SIG-M5 treated with dmso at 0.1 percent for 504 hours (cell line): ENCODE data around the gene CCDC116.
"Not testable (repeated sequence)": the region's sequence is repeated elsewhere in the genome, so short reads cannot be mapped to it uniquely, and the experiment has no call there.

Experiments used
- DNase-seq: peaks from one replicate; lab custom pipeline; 2025; ENCODE audit not compliant: unreplicated experiment; lab: John Stamatoyannopoulos, UW

The CCDC116 gene

GRCh38 chr22:21632237-21632895, at the start of gene CCDC116:
Gene CCDC116 (plus strand): TSS chr22:21632760. CDS start chr22:21633182, 422 bp downstream.
- DNase-seq: peak; percentile 42

- no peak for DNase-seq
These were observed 49.5 kb upstream of the CCDC116 start for GRCh38 chr22:21582801-21583740.

GRCh38 chr22:21585389-21585788, 47.2 kb upstream of the CCDC116 start:
- no peak for DNase-seq

- peak; percentile 47 for DNase-seq
These were observed 44.6 kb upstream of the CCDC116 start for GRCh38 chr22:21587803-21588611.

DNA sequence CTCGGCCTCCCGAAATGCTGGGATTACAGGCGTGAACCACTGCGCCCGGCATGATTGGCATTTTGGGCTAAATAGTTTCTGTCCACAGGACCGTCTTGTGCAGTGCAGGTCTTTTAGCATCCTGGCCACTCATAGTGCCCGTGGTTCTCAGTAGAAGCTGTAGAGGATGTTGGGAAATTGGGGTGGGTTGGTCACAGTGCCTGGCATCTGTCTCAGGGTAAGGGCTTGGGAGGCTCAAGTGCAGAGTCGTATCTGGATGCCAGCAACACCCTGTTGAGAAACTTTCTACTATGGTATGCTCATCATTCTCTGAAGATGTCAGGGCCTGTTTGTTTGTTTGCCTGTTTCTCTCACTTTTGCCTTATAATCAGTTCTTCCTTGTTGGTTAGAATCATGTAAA, 43.2 kb upstream of the CCDC116 start:
- DNase-seq: no peak

DNA sequence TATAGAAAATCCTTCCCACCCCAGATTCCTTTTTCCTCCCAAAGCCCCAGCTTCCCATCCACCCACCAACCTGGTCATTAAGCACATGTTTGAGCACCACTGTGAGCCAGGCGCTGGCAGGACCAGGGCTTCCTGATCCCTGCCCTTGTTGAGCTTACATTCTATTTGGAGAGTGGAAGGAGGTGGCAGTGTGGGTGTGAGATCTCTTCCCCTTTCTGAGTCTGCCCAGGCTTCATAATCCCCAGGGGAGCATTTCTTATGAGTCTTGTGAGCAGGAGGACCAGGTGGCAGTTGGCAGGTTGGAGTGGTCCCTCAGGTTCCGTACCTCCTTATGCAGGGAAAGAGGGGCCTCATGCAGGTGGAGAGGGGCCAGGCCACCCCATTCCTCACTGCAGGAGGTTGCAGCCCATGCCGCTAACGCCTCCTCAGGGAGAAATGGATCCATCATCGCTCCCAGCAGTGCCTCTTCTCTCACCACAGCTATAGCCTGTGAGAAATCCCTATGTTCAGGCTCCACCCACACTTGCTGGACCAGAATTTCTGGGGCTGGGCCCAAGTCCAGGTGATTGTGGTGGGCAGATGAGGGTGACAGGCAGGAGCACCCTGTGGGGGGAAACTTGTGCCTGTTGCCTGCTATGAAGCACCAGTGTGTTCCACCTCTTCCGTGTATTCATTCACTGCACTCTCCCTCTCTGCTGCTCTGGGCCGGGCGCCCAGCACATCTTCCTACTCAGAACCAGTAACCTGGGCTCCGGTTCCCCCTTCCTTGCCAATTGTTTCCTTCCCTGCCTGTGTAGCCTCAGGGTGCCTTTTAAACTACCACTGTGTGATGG, 41.5 kb upstream of the CCDC116 start:
- DNase-seq: no peak

- no peak for DNase-seq
These were observed 40.9 kb upstream of the CCDC116 start for GRCh38 chr22:21591695-21592094.

- DNase-seq: no peak
These were observed 40.1 kb upstream of the CCDC116 start for GRCh38 chr22:21592422-21592821.

- DNase-seq: no peak
These were observed 38.9 kb upstream of the CCDC116 start for GRCh38 chr22:21593406-21594232.

DNA sequence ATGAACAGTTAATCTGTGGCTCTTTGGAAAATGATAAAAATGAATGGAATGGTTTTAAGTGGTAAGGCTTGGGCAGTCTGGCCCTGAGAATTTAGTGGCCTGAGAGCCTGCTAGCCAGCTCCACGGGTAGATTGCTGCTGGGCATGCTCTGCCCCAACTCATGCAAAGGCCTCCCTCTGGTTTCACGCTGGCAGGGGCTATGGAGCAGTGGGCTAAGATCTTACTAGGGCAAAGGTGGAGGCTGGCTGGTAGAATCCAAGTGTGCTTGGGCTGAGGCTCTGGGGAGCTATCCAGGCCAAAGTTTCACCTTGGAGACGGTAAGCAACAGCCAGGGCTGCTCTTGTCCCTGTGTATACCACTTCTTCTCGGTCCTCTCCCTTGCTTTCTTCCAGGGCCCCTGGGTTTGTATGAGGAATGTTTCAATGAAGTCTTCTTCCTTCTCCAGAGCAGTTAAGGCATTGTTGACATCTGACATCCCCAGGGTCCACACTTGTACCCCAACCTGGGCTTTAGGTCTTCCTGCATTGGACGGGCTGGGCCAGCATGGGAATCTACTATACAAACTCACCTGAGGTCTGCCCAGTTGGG, 37.6 kb upstream of the CCDC116 start:
- DNase-seq: no peak

- not testable (repeated sequence) for DNase-seq
These were observed 36.0 kb upstream of the CCDC116 start for GRCh38 chr22:21596356-21597135.

DNA sequence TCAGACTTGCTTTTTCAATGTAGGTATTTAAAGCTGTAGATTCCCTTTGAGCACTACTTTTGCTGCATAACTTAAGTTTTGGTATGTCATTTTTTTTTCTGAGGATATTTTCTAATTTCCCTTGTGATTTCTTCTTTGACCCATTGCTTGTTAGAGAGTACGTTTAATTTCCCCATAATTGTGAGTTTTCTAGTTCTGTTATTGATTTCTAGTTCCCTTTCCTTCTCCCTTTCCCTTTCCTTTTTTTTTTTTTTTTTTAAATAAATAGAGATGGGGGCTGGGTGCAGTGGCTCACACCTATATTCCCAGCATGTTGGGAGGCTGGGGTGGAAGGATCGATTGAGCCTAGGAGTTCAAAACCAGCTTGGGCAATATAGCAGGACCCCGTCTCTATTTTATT, 34.3 kb upstream of the CCDC116 start:
- DNase-seq: no peak

DNA sequence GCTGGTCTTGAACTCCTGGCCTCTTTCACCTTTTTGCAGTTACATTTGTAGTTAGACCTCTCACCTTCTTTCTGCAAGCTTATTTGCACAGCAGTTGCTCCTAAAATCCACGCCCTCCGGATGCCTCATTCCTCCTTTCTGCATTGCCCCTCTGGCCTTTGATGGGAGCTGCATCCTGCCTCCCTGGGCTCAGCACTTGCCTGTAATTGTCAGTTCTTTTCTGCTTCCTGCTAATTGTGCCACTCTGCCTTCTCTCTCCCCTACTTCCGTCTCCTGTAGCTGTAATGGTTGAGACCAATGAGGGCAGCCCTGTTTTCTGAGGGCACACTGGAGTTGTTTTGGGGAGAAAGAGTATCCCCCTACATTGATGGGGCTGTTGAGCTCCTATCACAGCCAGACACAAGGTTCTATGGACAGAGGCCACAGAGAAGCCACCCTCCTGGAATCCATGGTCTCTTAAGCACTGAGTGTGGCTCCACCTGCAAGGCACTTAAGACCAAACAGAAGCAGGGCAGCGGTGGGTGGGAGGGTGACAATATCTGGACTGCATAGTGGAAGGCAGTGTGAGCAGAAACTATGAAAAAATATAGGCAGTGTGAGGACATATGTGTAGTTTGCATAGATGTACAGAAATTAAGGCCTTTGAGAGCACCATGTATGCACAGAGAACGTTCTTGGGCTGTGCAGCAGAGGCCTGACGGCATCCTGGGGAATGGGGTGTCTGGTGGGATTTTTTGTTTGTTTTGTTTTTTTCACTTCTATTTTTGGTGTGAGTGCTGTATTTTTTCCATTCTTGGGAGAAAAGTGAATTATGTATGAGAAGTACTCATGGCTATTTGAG, 33.3 kb upstream of the CCDC116 start:
- no peak for DNase-seq

GRCh38 chr22:21602579-21602978, 30.0 kb upstream of the CCDC116 start:
- no peak for DNase-seq

GRCh38 chr22:21603973-21604372, 28.6 kb upstream of the CCDC116 start:
- DNase-seq: no peak

DNA sequence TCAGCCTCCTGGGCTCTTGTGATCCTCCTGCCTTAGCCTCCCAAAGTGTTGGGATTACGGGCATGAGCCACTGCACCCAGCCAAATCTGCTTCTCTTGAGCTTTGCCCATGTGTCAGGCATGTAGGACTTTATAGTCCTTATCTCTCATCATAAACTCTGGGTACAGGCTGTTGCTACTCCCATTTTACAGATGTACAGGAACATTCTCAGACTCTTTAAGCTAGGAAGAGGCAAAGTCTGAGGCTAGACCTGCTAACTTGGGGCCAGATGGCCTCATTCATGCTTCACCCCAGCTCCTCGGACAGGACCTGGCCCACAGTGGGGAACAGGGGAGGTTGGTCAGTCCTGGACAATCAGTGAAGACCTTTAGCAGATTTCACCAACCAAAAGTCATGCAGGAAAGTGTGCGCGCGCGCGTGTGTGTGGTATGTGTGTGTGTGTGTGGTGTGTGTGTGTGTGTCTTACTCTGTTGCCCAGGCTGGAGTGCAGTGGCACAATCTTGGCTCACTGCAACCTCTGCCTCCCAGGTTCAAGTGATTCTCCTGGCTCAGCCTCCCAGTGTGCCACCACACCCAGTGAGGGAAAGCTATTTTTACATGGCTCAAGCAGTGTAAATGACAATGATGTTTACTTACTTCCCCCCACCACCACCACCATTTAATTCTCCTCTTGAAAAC, 26.5 kb upstream of the CCDC116 start:
- DNase-seq: no peak

- DNase-seq: no peak
These were observed 25.8 kb upstream of the CCDC116 start for GRCh38 chr22:21606775-21607174.
